Glomerular endothelial cell (primary cell): ENCODE measurements around the gene E2F1. TPM values are rescaled to one million over a fixed set of nuclear protein-coding genes. Genes with fewer than 3 reads are reported as not detected.

Experiments
- DNase-seq: peaks from one replicate; pipeline ENCODE4 v3.0.0-alpha.2; 2011; ENCODE audit warnings: low read depth, low spot score; ENCODE audit errors: extremely low read depth
- total RNA-seq: library from RNA; depleted of rRNA; stranded (reverse); fragments of >200 nt; gene quantifications from 2 replicates; pipeline ENCODE4 v1.2.3, GENCODE V29; 2015

The E2F1 gene
- total RNA-seq, 1 donor from 2014 or later = 9.9 TPM

DNA sequence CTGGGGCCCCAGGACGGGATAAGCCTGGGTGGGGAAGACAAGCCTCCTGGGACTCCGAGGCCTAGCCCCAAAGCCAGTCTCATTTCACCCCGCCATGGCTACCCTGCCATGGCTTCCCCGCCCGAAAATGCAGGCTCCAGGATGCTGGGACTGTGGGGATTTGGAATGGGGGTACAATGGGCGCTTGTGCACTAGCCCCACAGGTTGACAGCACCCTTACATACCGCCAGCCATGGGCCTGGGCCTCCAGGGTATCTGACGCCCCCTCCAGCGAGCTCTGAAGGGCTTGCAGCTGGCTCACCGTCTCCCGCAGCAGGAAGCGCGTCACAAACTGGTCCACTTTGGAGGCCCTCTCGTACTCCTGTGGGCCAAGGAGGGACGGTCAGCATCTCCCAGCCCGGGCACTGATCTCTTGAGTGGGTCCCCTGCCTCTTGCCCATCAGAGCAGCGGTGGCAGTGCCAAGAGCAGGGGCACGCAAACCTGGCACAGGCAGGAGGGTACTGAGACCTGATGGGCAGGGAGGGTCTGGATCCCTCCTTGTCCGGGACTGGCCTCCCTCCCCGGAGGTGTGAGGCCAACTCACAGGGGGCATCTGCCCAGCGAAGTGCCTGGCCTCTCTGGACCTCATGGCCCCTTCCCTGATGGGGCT lies 26.0 kb downstream of the E2F1 start:
- no peak for DNase-seq

DNA sequence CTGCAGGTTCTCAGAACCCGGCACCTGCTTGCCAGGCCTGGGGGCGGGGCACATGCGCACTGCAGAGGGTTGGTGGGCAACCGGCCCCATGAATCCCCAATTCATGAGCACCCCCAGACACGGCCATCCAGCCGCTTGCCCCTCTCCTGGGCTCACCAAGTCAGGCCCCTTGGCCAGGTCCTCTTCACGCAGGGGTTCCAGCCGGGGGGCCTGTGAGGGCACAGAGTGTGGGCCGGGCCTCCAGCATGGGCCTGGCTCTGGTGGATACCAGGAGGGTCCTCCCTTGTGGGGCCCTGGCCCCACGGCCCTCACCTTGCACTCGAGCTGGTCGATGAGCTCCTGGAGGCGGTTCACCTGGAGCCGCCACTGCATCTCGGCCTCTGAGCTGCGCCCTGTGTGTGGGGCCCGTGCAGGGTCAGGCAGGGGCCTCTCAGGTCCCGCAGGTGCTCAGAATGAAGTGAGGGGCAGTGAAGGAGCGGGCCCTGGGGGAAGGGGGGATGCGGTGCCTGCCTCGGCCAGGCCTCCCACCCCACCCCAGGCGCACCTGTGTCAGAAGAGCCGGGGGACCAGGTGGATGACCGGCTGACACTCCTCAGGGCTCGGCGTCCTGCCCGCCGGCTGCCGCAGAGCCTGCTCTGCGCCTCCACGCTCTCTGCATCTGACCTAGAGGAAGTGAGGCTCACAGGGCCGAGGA lies 26.7 kb downstream of the E2F1 start:
- DNase-seq = no peak

GRCh38 chr20:33658929-33659328 lies 27.3 kb downstream of the E2F1 start:
- DNase-seq = no peak

- no peak for DNase-seq
These were observed 27.7 kb downstream of the E2F1 start for GRCh38 chr20:33658510-33658909.

DNA sequence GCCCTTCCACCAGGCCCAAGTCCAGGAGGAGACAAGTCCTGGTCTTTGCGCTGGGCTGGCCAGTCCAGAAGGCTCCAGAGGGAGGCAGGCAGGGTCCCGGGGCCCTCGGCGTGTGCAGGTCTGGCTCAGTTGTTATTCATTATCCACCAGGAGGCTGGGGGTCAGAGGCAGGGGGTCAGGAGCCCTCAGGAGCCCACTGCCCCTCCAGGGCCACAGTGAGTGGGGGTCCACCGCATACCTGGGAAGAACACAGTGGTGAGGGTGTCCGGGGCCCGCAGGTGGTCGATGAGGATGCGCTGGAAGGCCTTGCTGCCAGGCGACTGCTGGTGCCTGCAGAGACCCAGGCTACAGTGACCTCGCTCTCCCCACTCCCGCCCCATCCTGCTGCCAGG lies 28.5 kb downstream of the E2F1 start:
- DNase-seq = no peak

- DNase-seq = no peak
These were observed 29.1 kb downstream of the E2F1 start for GRCh38 chr20:33656783-33657703.

- DNase-seq = no peak
These were observed 30.0 kb downstream of the E2F1 start for GRCh38 chr20:33656010-33656782.

DNA sequence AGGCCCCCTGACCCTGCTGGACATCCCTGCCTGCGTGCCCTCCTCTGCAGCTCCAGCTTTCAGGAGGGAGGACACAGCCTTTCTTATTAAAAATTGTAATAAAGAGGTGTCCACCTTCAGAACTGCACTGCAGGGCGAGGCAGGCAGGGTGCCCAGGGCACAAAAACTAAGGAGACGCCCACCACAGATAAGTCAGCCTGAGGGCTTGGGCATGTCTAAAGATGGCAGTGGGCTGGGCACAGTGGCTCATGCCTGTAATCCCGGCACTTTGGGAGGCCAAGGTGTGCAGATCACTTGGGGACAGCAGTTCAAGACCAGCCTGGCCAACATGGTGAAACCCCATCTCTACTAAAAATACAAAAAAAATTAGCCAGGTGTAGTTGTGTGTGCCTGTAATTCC lies 31.0 kb downstream of the E2F1 start:
- no peak for DNase-seq

DNA sequence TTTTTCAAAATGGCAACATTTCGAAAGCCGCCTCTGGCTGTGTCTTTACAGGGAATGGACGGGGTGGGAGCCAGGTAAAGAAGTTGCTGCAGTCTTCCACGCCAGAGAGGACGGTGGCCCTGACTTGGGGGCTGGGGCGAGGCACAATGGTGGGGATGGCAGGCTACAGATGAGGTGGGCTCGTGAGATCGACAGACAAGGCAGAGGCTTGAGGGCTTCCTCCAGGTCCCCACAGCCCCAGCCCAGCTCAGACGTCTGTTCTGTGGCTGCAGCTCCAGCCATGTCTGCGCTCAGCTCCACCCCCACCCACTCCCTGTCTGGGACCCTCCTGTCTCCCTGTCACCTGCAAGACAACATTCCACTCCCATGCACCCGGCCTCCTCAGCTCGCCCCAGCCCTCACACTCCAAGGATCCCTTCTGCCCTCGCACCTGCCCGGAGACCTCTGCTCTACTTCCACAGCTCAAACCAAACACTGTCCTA lies 31.5 kb downstream of the E2F1 start:
- DNase-seq = no peak

GRCh38 chr20:33653900-33654596 lies 32.1 kb downstream of the E2F1 start:
- no peak for DNase-seq

DNA sequence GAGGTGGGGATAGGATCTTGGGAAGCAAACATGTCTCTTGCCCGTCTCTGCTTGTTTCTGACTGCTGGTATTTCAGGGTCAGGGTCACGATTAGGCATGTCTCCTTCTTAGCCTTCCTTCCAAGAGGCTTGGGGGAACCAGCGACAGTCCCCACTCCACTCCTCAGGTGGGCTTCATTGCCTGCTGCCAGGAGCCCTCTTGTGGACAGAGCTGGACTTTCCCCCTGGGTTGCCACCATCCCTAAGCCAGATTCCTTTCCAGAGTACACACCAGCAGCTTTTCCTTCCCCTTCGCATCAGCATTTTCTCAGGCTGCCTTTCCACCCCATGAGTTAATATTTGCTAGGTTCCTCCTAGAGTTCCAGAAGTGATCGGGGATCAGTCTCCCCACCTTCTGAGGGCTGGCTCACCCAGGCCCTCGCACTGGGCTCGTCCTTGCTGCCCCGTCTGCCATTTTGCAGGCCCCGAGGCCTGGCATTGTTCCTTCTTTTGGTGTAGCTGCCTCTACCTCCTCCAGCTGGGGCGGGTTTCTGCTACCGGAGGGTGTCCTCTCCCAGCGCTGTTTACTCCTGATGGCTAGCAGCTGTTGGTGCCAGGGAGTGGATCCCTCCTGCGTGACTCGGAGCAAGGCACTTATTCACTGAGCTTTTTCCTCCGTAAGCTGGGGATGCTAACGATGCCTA lies 32.8 kb downstream of the E2F1 start:
- no peak for DNase-seq

GRCh38 chr20:33651562-33652048 lies 34.6 kb downstream of the E2F1 start:
- DNase-seq = no peak

DNA sequence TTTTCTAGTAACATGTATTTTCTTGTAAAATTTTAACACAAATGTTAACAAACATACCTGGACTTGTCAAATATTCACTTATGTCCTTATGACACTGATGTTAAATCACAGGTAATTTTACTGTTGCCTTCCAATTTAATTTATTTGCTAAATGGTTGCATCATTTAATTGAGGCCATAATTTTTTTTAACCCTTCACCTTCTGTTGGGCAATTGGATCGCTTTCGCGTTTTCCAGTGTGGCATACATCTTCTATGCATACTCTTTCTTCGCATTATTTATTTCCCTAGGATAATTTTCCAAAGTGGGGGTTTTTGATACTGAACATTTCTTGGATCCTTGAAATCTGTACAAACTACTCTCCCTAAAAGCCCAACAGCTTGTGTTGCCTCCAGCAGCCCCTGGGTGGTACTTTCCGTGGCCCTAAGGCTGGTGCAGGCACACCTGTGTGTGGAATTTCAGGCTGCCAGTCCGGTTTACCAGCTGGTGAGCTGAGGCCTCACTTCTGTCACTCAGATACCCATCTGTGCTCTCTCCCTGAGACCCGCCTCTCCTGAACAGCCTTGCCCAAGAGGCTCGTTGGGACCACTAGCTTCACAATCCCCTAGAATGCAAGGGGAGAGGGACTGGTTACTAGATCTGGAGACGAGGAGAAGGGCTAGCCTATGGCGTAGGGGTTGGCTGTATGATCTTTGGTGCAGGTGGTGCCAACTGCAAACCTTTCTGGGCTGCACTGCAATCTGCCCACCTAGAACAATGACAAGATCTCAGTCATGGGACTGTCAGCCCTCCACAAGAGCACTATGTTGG lies 35.2 kb downstream of the E2F1 start:
- no peak for DNase-seq

DNA sequence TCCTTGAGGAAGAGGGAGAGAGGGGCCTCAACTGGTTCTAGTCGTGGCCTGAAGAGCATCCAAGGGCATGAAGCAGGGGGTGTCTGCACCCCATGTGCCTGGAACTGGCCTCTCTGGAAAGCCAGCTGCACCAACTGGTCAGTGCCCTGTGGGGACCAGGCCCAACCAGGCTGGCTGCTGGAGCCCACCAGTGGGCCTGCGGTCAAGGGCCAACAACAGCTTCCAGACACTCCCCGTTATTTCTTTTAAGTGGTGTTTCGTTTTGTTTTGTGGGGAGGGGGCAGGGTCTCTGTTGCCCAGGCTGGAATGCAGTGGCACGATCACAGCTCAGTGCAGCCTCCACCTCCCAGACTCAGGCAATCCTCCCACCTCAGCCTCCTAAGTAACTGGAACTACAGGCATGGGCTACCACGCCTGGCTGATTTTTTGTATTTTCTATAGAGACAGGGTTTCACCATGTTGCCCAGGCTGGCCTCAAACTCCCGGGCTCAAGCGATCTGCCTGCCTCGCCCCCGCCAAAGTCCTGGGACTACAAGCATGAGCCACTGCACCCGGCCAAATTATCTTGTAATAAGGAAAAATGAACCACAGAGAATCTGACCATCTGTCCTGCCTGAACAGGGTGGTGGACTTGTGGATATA lies 36.0 kb downstream of the E2F1 start:
- DNase-seq = no peak

DNA sequence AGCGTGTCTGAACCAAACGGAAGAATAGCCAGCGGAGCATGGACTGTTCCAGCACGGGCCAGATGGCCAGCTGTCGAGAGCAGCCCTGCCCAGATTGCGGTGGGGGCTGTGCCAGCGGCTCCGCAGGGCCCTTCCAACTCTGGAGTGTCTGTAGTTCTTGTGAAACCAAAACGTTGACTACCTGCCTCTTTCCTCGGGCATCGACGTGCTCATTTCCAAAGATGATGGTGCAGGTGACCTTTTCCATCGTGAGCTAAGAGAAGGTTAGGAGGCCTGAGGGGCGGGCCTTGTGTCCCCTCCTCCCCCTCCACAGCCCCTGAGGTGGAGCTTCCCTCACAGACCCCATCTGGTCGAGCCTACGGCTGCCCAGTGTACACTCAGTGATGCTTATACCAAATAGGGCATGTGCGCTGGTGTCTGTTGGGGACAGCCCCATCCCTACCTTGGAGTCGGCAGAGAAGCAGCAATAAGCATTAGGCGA lies 36.9 kb downstream of the E2F1 start:
- no peak for DNase-seq

- no peak for DNase-seq
These were observed 37.7 kb downstream of the E2F1 start for GRCh38 chr20:33648396-33649004.

DNA sequence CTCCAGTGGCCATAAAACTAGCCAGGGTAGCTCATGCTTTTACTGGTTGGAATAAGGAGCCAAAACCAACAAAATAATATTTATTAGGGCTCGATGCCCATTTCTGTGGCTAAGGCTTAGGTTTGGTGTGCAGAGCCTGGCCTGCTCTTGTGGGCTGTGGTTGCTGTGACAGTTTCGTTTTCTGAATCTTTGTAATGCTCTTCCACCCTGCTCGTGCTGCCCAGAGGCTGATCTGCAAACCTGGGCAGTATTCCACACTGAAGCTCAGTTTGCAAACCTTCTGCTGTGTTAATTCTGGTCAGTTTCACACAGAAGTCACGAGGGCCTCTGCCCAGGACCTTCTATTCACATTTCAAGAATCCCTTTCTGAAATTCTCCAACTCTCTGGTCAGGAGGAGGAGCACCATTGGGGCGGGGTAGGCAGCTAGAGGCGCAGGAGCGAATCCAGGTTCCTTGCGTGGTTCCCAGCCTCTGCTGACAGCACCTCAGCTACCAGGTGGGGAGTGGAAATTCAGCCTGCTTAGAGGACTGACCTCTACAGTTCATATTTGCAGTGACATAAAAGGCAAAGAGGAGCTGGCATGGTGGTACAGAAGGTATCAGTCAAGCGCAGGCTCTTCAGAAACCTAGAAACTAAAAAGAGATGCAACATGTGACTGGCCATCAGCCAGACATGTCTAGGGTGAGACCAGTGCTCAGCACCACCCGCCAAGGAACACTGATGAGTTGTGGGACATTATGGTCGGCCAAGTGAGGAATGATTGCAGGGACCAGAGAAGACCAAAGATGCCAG lies 38.4 kb downstream of the E2F1 start:
- DNase-seq = no peak
